RWPE2 (cell line): Measurements from ENCODE around the gene SLC4A7.

Experiments used
- ATAC-seq: fragments of 200-7000 bp; cut with Tn5 transposase; 3 replicates; pipeline ENCODE4 v1.9.1; 2021; ENCODE audit warnings: low read depth
- DNase-seq: peaks from one replicate; pipeline ENCODE4 v3.0.0-alpha.2; 2020; ENCODE audit warnings: low spot score
- H3K27ac ChIP-seq: fragments of 450-650 bp; 2 replicates; pipeline ENCODE4 v1.5.1; 2017; ENCODE audit warnings: mild to moderate bottlenecking; ENCODE audit not compliant: poor library complexity, severe bottlenecking
- H3K27me3 ChIP-seq: fragments of 250-450 bp; sonication (Bioruptor Pico); 2 replicates; pipeline ENCODE4 v1.5.1; 2021; ENCODE audit warnings: mild to moderate bottlenecking, moderate library complexity; ENCODE audit not compliant: insufficient read depth, poor library complexity, severe bottlenecking
- H3K36me3 ChIP-seq: fragments of 250-450 bp; sonication (Bioruptor Pico); 2 replicates; pipeline ENCODE4 v1.5.1; 2020; ENCODE audit warnings: low read depth, mild to moderate bottlenecking, moderate library complexity
- H3K4me1 ChIP-seq: fragments of 250-450 bp; sonication (Bioruptor Pico); 2 replicates; pipeline ENCODE4 v1.5.1; 2021; ENCODE audit warnings: mild to moderate bottlenecking, moderate library complexity; ENCODE audit not compliant: insufficient read depth, poor library complexity, severe bottlenecking
- H3K4me3 ChIP-seq: fragments of 250-450 bp; sonication (Bioruptor Pico); 2 replicates; pipeline ENCODE4 v1.5.1; 2021; ENCODE audit warnings: mild to moderate bottlenecking, moderate library complexity; ENCODE audit not compliant: severe bottlenecking
- H3K9me3 ChIP-seq: fragments of 250-450 bp; sonication (Bioruptor Pico); 2 replicates; pipeline ENCODE4 v1.5.1; 2021; ENCODE audit warnings: mild to moderate bottlenecking, moderate library complexity; ENCODE audit not compliant: severe bottlenecking
- CTCF ChIP-seq: fragments of 450-650 bp; IDR thresholded peaks from one replicate; pipeline ENCODE4 v1.5.1; 2017; ENCODE audit warnings: mild to moderate bottlenecking, moderate library complexity; ENCODE audit not compliant: poor library complexity, severe bottlenecking

Gene SLC4A7

DNA sequence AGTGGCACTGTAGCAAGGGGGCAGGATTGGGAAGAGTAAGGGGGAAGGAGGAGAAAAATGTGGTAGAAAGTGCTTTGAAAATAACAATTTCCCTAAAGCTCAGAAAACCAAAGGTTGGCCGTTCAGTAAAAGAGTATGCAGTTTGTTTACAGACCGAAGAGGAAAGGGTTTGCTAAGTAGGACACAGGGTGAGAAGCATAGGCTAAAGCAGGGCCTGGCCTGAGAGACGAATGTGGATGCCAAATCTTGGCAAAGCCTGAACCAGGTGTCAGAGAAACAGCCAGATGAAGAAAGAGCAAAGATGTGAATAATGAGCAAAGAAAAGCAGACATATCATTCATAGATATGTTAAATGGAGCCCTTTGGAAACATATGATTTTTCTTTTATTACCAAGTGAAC lies 132.1 kb downstream of the SLC4A7 start:
- TF ChIP-seq CTCF, result no peak
- H3K4me3 ChIP-seq, result no peak overlapping the region
- peaks cover 13% of the 10 kb centered on the region for H3K4me1 ChIP-seq
- H3K36me3 ChIP-seq, result no peaks in the 10 kb centered on the region
- H3K27me3 ChIP-seq, result no peaks in the 10 kb centered on the region
- no peak for ATAC-seq
- no peak for DNase-seq
- no peak overlapping the region for H3K27ac ChIP-seq
- H3K9me3 ChIP-seq, result no peaks in the 10 kb centered on the region

GRCh38 chr3:27349832-27350231 lies 134.4 kb downstream of the SLC4A7 start:
- peak; percentile 78 for ATAC-seq
- no peak for DNase-seq
- H3K27me3 ChIP-seq, result no peaks in the 10 kb centered on the region
- H3K4me3 ChIP-seq, result no peak overlapping the region
- TF ChIP-seq CTCF, result no peak
- no peaks in the 10 kb centered on the region for H3K9me3 ChIP-seq
- peak overlapping the region; percentile 41 for H3K27ac ChIP-seq
- no peaks in the 10 kb centered on the region for H3K36me3 ChIP-seq
- peaks cover 17% of the 10 kb centered on the region for H3K4me1 ChIP-seq

- DNase-seq (no peak), ATAC-seq (peak; percentile 35; the same call in 1 of the 3 replicates)
- Histone ChIP-seq H3K9me3 (peaks cover 2% of the 10 kb centered on the region), H3K27me3 (no peaks in the 10 kb centered on the region), H3K27ac (no peak overlapping the region), H3K4me1 (peaks cover 9% of the 10 kb centered on the region), H3K36me3 (no peaks in the 10 kb centered on the region), H3K4me3 (no peak overlapping the region)
- TF ChIP-seq CTCF, result no peak
Measured at GRCh38 chr3:27345959-27346865, 138.0 kb downstream of the SLC4A7 start.

DNA sequence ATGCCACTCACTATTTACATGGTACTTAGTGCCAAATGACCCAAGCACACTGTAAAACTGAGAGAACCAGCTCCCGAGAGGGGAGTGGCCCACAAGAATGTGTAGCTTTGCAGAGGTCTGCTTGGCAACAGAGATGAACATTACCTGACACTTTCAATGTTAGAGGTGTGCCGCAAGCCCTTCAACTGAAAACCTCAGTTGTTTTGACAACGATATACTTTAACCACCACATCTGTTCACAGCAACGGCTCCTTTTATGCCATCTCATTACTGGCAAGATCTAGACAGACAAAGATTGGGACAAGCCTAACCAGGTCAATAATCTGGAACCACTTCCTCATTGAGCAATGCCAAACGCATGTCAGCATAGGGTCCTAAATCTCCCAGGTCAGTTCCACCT lies 138.7 kb downstream of the SLC4A7 start:
- Histone ChIP-seq H3K27me3 (no peaks in the 10 kb centered on the region), H3K4me3 (no peak overlapping the region), H3K36me3 (no peaks in the 10 kb centered on the region), H3K9me3 (peaks cover 2% of the 10 kb centered on the region), H3K4me1 (peaks cover 9% of the 10 kb centered on the region), H3K27ac (no peak overlapping the region)
- no peak for TF ChIP-seq CTCF
- DNase-seq, result no peak
- ATAC-seq, result no peak

DNA sequence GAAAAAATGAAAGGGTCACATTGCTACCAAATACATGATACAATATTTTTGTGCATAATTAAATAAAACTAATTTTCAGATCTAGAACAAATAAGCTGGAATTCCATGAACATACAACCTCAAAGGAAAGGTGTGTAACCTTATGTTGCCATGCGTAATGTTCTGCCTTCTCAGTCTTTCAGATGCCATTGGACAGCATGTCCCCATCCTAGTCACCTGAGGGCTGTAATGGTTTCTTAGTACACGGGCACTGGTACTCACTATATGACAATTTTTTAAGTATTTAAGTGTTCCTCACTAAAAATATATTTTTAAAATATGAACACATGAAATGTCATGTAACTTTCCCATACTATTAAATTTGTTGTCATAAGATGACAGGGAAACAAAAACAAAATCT lies 139.1 kb downstream of the SLC4A7 start:
- no peak overlapping the region for H3K4me3 ChIP-seq
- no peak for DNase-seq
- peaks cover 2% of the 10 kb centered on the region for H3K9me3 ChIP-seq
- H3K4me1 ChIP-seq, result peaks cover 4% of the 10 kb centered on the region
- no peak for TF ChIP-seq CTCF
- no peak overlapping the region for H3K27ac ChIP-seq
- no peaks in the 10 kb centered on the region for H3K27me3 ChIP-seq
- H3K36me3 ChIP-seq, result no peaks in the 10 kb centered on the region
- ATAC-seq, result no peak
